Activated CD8-positive, alpha-beta memory T cell treated with anti-CD3 and anti-CD28 coated beads for 4 hours (primary cell): ENCODE results near the gene CAPZA2.

ENCODE experiments used
- DNase-seq, 2 donors: peaks; one replicate each; pipeline ENCODE4 v3.0.0-alpha.2; 2020; ENCODE audit warnings: low read depth in 2 of 2

Gene CAPZA2

GRCh38 chr7:116861717-116862116, 670 bp upstream of the CAPZA2 start:
- DNase-seq, result no peak

- DNase-seq, result no peak
Measured at GRCh38 chr7:116862951-116863670, 724 bp downstream of the CAPZA2 start.

- no peak for DNase-seq
Measured at GRCh38 chr7:116863936-116864500, 1.6 kb downstream of the CAPZA2 start.

DNA sequence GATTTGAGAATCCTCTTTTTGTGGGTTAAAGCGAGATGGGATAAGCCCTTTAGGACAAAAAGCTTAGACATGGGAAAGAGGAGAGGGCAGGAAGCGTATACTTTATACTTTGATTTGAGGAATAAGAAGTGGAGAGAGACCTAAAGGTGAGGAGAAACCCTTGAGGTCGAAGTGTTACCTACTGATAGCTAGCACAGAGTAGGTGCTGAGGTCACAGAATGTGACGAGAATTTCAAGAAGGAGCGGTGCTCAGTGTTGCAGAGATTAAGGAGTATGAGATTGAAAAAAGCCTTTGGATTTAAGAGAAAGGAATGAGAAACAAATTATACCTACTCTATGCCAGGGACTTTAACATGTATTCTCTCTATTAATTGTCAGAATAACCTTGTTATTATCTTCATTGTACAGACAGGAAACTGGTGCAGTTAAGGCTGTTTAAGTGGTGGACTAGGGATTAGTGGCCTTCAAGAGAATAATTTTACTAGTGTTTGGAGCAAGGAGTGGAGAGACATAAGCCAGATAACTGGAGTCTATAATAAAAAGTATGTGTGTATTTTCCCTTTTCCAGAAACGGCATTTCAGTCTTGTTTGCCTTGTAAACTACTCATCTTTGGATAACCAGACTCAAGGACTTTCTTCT, 8.8 kb downstream of the CAPZA2 start:
- DNase-seq, result no peak

DNA sequence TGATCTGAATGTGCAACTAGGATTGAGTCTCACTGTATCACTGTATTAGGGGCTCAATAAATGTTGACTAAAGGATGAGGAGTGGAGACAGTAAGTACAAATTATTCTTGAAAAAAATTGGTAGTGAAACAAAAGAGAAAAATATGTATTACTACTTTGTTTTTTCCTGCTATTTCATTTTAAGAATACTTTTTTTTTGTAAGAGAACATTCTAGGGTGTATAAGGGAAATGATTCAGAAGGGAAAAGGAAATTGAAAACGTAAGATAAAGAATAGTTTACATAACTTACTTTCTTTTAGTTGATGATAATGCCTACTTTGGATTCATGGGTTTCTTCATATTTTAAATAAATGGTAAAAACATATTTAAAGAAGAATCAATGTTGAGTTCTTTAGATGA, 9.6 kb downstream of the CAPZA2 start:
- DNase-seq, result no peak

DNA sequence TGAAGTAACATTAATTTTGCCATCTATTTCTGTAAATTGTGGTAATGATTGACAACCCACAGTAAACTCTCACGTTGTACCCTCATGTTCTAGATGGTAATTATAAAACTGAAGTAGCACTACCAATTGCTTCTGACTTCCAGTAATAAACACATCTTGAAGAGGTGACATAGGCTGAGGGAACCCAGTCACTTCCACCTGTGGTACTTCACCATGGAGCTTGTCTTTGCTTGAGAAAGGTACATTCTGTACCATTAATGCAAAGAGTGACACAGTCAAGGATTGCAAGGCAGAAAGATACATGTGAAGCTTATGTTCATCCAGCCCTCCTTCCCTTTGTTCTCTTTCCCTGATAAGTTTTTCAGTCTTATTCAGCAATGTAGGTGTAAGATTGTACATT, 11.2 kb downstream of the CAPZA2 start:
- DNase-seq, result no peak

GRCh38 chr7:116876664-116877442, 14.5 kb downstream of the CAPZA2 start:
- no peak for DNase-seq

DNA sequence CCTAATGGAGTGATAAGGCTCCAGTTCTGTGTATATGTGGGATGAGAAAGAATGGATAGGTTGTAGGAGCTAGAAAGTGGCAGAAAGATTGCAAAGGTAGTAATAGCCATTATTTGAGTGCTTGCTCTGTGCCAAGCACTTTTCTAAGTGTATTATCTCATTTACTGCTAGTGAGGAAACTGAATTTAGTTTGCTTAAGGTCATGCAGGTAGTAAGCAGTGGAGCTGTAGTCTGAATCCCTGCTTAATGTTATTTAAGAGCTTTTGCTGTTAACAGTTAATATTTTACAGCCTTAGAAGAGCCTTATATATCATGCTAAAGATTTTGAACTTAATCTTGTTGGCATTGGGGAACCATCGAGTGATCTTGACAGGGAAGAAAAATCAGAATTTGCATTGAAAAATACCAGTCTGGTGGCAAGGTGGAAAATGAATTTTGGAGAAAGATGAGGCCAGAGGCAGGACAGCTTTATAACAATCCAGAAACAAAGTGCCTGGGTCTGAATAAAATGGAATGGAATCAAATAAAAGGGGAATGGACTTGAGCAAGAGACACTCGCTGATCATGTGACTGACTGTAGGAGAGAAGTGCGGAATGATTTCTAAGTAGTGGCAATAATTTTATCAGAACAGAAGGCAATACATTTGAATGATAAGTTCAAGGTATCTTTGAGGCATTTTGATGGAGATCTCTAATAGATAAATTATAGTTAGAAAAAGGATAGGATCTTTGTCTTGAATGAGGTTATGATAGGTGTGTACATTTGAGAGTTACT, 15.2 kb downstream of the CAPZA2 start:
- DNase-seq, result no peak

GRCh38 chr7:116884691-116885090, 22.3 kb downstream of the CAPZA2 start:
- DNase-seq, result no peak

- DNase-seq, result no peak
Measured at GRCh38 chr7:116885724-116886123, 23.3 kb downstream of the CAPZA2 start.

- DNase-seq, result no peak
Measured at GRCh38 chr7:116886543-116887156, 24.3 kb downstream of the CAPZA2 start.

DNA sequence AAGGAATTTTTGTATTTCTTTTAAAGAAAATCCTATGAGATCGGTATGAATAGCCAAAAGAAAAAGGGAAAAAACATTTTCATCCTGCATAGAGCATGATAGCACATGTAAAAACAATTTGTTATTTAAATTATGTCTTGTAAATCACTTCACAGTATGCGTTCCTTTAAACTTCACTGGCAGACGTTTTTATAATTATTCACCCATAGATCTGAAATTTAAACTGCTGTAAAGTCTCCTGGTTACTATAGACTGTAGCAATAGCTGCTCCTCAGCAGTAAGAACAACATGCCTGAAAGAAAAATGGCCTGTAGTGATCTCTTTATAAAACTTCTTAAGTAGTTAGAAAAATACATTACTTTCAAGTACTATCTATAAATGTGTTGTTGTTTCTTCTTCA, 26.5 kb downstream of the CAPZA2 start:
- DNase-seq, result no peak

GRCh38 chr7:116895849-116896248, 33.5 kb downstream of the CAPZA2 start:
- DNase-seq, result no peak

- no peak for DNase-seq
Measured at GRCh38 chr7:116897661-116898060, 35.3 kb downstream of the CAPZA2 start.

GRCh38 chr7:116899308-116899707, 36.9 kb downstream of the CAPZA2 start:
- no peak for DNase-seq

DNA sequence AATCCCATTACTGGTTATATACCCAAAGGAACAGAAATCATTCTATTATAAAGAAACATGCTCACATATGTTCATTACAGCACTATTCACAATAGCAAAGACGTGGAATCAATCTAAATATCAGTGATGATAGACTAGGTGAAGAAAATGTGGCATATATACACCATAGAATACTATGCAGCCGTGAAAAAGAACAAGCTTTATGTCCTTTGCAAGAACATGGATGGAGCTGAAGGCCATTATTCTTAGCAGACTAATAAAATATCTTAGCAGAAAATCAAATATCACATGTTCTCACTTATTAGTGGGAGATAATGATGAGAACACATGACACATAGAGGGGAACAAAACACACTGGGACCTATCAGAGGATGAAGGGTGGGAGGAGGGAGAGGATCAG, 38.8 kb downstream of the CAPZA2 start:
- DNase-seq, result no peak

GRCh38 chr7:116902867-116903266, 40.5 kb downstream of the CAPZA2 start:
- DNase-seq, result no peak

GRCh38 chr7:116906391-116906790, 44.0 kb downstream of the CAPZA2 start:
- DNase-seq, result no peak

DNA sequence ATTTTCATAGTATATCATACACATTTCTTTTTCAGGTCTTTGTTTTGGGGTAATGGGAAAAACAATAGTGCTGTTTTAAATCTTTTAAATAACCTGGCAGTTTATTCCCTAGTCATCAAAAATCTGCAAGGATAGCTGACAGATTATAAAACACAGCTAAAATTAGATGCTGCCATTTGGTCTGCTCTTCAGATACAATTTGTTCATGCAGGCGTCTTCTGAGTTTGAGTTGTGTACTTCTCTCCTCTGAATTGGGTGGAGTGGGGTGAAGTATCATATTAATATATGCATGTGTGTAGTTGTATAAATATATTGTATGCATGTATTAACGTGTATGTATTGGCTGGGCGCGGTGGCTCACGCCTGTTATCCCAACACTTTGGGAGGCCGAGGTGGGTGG, 48.0 kb downstream of the CAPZA2 start:
- no peak for DNase-seq

DNA sequence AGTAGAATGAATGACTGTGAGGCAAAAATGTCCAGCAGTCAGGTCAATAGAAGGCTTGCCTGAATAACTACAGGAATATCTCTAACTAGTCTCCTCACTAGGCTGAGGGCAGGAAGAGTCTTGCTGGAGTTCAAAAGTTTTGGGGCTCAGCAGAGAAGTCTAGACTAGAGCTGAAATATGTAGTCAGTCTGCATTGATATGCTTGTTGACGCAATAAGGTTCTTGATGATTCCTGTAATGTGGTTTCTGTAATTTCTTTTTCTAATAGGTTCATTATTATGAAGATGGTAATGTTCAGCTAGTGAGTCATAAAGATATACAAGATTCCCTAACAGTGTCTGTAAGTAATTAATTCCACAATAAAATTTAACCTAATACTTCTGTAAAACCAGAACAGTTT, 49.4 kb downstream of the CAPZA2 start:
- DNase-seq, result no peak

DNA sequence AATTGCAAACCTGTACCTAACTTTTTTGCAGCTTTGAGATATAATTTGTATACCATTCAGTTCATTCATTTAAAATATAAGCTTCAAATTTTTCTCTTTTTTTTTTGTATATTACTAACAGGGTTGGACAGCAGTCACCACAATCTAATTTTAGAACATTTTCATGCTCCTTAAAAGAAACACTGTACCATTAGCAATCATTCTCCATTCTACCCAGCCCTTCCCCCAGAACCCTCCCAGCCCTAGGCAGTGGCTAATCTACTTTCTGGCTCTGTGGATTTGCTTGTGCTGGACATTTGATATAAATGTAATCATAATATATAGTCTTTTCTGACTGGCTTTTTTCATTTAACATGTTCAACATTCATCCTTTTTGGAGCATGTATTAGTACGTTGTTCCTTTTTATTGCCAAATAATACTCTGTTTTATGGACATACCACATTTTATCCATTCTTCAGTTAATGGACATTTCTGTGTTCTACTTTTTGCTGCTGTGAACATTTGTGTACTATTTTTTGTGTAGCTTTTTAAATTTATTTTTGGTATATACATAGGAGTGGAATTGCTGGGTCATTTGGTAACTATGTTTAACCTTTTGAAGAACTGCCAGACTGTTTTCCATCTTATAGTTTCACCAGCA, 50.0 kb downstream of the CAPZA2 start:
- DNase-seq, result no peak
